DOHH2 (cell line): Measurements from ENCODE around the gene NDUFS4.

Source experiments
- EZH2phosphoT487 ChIP-seq: fragments of 200-600 bp; sonication (generic); IDR thresholded peaks from 2 replicates; pipeline ENCODE4 v1.6.1; 2017; ENCODE audit warnings: borderline replicate concordance, mild to moderate bottlenecking, antibody characterized with exemption, low read length, moderate library complexity, mixed read lengths
- TF ChIP-seq, protein P1 (sequence below): fragments of 200-600 bp; sonication (generic); IDR thresholded peaks from one replicate; pipeline ENCODE4 v1.5.1; 2014; ENCODE audit warnings: antibody characterized with exemption, mild to moderate bottlenecking, low read depth, low read length; ENCODE audit not compliant: poor library complexity, severe bottlenecking

DNA sequence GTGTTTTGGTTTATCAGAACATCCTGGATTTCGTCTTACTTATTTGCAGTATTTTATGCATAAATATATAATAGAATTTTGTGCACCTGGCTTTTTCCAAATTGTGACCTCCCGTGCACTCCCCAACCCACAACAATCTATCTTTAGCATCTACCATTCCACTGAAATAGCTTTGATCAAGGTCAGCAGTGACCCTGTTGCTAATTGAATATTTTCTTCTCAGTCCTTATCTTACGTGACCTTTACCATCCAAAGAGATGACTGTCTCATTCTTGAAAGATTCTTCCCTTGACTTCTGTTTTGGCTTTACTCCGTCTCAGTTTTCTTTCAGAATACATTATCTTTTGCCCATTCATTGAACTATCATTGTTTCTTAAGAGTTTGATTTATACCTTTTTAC, 18.4 kb downstream of the NDUFS4 start:
- TF ChIP-seq, protein P1, sequence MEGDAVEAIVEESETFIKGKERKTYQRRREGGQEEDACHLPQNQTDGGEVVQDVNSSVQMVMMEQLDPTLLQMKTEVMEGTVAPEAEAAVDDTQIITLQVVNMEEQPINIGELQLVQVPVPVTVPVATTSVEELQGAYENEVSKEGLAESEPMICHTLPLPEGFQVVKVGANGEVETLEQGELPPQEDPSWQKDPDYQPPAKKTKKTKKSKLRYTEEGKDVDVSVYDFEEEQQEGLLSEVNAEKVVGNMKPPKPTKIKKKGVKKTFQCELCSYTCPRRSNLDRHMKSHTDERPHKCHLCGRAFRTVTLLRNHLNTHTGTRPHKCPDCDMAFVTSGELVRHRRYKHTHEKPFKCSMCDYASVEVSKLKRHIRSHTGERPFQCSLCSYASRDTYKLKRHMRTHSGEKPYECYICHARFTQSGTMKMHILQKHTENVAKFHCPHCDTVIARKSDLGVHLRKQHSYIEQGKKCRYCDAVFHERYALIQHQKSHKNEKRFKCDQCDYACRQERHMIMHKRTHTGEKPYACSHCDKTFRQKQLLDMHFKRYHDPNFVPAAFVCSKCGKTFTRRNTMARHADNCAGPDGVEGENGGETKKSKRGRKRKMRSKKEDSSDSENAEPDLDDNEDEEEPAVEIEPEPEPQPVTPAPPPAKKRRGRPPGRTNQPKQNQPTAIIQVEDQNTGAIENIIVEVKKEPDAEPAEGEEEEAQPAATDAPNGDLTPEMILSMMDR: no peak
- TF ChIP-seq EZH2phosphoT487: no peak
